HG02973 (cell line): ENCODE results near the gene DCAF6.

Experiments used
- ATAC-seq: cut with Tn5 transposase; IDR thresholded peaks from one replicate; pipeline ENCODE4 v1.9.1; 2021; ENCODE audit warnings: moderate library complexity; ENCODE audit not compliant: unreplicated experiment

DCAF6 gene

DNA sequence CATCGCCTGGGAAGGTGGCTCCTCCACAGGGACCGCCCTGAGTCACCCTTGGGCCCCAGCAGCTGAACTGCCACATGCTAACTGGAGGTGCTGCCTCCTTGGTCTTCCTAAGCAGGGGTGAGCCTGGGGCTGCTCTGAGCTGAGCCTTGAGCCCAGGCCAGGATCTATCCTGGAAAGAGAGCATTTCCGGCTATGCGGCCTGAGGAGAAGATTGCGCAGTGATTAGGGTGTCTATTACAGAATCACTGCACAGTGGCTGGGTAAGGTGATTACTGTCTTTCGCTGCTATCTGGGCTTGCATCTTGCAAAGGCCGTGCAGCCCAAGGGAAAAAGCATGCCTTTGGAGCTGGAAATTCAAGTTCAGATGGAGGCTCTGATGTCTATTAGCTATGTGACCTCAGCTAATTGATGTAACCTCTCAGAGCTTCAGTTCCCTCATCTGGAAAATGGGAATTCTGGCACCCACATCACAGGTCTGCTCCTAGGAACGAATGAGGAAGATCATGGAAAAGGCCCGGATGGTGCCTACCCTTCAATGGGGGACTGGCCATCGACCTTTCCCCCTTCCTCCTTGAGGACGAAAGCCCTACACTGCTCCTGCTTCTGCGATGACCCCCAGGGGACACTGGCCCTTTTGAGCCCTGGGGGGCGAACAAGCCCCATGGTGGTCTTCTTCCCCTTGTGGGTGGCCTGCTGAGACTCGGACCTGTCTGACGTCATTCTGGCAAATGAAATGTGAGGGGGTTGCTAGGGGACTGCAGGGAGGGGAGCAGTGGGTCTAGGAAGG is 162.2 kb downstream of the DCAF6 start:
- no peak for ATAC-seq

DNA sequence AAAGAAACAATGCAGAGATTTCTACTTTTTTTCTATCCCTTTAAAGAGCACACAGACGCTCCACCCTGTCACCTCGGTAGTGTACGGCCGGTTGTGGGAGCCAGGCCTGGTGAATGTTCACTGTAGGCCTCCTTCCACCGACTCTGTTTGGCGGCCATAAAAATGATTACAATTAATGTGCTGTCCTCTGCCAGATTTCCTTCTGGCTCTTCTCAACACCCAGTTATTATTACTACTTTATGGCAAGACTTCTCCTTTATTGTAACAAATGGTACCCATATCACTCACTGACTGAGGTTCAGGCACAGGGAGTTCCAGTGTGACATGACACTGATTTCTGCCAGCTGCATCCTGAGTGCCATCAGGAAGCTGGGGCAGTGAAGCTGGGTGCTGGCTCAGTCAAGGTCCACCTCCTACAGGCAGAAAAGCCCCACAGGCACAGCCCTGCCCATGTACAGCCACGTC is 162.9 kb downstream of the DCAF6 start:
- no peak for ATAC-seq

DNA sequence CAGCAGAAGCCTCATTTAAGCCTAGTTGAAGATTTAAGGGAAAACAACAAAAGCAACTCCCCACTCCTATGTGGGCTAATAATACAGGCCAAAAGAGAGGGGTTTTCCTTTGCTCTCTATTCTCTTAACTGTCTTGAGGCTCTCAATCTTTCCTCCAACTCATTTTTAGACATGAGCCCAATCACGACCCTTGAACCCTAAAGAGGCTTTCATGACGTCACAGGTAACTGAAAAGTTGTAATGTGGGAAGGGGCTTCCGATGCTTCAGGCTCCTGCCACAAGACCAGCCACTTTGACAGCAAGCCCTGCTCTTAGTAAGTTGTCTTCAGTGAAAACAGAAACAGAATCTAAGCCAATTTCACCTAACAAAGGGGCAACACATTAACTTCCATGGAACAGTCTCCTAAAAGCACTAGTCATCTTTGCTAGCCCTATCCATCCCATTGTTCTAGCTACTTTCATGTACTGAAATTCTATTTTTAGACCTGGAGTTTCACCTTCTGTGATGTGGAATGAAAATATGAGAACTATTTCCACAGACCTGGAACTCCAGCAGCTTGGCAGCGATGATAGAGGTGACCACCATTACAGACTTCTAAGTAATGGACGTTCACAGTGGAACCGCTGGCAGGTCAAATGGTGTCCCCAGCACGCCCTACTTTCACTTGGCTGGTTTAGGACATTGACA is 164.0 kb downstream of the DCAF6 start:
- ATAC-seq: no peak

DNA sequence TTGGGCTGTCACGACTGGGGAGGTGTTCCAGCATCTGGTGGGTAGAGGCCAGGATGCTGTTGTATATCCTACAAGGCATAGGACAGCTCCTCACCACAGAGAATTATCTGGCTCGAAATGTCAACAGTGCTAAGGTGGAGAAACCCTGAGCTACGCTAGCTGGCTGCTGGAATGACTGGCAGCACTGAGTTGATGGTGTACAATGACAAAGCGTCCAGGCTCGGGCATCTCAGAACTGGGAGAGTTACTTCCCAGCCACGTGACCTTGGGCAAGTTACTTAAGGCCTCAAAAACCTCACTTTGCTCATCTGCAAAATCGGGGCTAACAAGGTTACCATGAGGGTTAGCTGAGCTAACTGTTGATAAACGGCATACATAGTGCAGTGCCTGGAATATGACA is 164.9 kb downstream of the DCAF6 start:
- ATAC-seq: no peak

DNA sequence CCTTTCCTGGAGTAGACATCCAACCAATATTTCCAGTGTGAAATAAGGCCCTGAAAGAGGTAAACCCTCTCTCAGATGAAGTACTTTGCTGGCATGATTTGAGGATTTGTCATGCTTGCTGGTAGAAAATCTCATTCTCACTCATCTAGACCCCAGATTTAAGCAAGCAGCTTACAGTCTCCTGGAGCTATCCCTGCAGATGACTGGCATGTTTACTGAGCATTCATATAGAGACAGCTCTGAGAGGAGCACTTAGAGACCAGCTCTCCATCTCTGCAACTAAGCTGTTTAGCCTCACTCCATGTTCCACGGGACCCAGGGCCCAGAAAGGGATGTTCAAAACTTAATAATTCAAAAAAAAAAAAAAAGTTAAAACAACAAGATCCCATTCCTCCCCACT is 166.0 kb downstream of the DCAF6 start:
- no peak for ATAC-seq

DNA sequence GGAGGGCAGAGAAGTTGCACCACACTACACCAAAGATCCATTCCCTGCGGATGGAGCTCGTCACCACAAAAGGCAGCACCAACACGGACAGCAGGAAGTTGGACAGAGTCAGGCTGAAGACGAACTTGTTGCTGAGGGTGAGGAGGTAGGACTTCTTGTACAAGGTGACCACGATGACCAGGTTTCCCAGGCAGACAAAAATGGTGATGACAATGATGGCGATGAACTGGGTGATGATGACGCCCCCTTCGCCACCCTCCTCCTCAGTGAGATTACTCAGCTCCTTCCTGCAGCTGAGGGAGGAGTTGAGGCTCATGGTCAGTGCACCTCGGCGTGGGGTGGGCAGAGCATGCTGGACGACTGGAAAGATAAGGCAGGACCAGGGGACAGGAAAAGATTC is 168.1 kb downstream of the DCAF6 start:
- ATAC-seq: no peak

DNA sequence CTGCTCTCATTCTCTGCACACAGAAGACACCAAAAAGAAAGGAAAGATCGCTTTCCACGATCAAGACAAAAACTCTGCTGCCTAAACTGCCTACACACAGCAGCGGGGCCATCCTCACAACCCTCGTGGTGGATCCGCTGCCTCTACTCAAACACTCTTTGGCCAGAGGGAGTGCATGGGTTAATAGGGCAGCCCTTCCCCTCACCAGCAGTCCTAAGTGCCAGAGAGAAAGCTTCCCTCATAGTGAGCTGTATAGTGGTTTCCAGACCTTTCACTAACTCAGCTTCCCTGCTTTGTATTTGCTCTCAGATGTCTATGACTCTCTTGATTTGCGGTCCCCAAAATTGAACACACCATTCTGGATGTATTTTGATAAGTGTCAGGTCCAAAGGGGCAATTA is 169.4 kb downstream of the DCAF6 start:
- no peak for ATAC-seq

DNA sequence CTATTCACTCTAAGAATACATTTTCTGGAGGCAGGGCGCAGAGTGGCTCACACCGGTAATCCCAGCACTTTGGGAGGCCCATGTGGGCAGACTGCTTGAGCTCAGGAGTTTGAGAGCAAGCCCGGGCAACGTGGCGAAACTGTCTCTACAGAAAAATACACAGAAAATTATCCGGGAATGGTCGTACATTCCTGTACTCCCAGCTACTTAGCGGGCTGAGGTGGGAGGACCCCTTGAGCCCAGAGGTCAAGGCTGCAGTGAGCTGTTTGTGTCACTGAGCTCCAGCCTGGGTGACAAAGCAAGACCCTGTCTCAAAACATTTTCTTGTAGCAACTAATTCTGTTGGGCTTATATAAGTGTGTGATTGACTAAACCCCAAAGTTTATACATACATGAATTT is 169.8 kb downstream of the DCAF6 start:
- ATAC-seq: no peak

DNA sequence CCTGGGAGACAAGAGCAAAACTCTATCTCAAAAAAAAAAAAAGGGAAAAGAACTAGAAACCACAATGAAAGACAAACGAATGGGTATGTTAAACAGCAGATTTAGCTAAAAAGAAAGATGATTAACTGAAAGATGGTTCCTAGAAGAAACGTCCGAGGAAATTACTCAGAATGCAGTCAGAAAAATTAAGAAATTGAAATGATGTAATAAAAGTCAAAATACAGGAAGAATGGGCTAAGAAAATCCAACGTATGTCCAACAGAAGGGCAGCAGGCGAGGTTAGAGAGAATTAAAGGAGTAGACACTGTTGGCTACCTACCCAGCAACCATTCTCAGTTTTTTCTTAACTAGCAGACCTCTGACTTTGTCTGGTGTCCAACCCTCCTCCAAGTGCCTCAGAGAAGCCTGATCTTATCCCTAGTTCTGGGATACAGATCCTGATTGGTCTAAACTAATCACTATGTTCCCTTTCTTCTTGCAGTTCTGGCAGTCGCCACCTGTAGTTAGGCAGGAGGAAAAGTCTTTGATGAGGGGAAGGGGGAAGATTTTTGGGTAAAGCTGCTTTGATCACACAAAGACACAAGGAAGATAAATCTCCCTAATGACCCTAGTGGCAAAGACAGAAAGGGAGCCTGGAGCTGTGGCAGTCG is 174.5 kb downstream of the DCAF6 start:
- no peak for ATAC-seq

DNA sequence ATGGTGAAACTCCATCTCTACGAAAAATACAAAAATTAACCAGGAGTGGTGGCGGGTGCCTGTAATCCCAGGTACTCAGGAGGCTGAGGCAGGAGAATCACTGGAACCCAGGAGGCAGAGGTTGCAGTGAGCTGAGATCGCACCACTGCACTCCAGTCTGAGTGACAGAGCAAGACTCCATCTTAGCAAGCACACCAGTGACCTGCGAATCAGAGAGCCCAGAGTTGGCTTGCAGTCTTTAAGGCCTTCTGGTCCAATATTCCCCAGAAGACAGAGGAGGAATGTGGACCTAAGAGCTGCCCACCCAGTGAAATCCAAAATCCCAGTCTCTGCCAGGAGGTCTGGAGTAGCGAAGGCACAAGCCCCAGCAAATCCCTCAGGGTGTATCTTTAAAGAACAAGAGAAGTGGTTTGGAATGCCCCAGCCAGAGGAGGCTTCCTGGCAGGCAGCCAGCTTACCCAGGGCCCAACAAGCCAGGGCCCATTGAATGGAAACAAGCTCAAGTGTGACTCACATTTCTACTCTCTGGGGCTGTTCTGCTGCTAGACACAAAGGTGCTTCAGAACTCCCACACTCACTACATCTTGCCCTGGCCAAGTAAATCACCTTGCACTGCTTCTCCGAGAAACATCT is 176.3 kb downstream of the DCAF6 start:
- no peak for ATAC-seq

DNA sequence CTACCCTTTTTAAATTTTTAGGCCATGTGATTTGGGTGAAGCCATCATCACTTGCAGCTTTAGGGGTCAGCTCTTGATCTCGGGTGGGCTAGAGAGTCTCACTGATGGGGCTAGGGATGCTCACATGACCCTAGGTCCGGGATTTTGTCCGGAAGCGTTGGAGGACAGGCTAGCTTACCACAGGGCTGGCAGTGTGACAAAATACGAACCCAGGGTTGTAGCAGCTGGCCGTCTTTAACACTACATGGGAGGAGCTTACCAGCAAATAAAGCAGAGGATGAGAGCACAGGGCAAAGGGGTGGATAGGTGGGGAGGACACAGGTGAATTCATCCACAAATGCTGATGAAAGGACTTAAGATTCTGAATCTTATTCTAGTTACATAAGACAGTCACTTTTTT is 178.4 kb downstream of the DCAF6 start:
- ATAC-seq: no peak

DNA sequence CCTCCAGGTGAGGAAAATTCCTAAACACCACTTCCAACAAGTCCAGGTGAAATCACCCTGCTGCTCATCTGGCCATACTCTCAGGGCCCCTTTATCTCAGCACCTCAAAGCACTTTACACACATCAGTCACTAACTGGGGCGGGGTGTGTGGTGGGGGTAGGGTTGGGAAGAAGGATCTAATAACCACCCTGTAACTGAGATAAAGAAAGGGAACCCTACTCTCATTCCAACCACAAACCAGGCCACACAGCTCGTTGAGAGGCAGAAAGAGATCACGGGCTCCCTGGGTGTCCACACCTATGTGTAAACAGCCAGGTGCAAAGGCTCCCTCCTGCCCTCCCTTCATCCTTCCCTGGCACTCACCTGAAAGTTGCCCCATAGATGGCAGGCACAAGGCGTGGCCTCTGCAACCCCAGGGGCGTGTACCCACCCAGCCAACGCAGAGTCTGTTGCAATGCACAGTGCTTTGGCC is 179.9 kb downstream of the DCAF6 start:
- ATAC-seq: no peak

DNA sequence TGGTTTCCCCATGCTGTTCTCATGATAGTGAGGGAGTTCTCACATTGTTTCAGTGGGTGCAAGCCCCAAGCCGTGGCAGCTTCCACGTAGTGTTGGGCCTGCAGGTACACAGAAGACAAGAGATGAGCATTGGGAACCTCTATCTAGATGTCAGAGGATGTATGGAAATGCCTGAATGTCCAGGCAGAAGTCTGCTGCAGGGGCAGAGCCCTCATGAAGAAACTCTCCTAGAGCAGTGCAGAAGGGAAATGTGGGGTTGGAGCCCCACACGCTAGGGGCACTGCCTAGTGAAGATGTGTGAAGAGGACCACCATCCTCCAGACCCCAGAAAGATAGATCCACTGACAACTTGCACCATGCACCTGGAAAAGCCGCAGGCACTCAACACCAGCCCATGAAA is 183.3 kb downstream of the DCAF6 start:
- ATAC-seq: no peak

DNA sequence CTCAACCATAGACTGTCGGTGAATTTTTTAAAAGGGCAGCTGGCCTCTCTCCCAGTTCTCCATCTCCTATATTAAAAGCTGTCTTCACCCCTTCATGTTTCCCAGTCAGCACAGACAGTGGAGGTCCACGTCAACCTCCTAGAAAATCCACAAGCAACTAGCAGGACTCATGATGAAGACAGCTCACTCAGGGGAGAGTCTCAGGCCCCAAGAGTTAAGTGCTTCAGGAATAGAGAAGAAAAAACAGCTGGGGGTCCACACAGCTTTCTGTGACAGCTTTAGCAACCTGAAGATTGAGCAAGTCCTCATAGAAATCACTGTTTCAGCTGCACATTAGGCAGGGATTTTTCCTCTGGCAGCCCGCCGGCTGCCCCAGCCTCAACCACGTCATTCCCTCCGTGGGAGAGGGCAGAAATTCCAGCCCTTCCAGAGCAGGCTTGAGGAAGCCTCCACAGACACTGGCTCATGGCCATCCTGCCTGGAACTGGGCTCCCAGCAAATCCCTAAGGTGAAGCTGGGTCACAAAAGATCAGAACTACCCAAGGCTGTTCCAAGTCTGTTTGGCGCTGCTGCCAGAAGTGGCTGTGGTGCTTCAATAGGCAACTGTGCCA is 185.0 kb downstream of the DCAF6 start:
- no peak for ATAC-seq

DNA sequence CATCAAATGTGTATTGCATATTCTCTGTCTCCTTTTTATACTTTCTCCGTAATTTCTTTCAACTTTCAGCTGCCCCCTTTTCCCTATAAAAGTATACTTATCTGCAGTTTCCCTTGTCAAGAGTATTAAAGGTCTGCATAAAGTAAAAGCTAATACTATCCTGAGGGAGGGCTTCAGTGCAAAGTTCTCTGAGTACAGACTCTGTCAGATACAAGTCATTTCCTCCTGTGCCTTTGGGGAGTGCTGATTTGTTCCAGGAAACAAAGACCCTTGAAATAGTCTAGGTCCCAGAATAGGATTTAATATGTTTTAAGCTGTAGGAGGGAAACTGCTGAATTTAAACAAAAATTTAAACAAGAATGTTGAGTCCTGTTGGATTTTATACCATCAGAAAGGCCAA is 188.6 kb downstream of the DCAF6 start:
- no peak for ATAC-seq
